Upper lobe of left lung (tissue), 6 donors: ENCODE results near the gene ITGB3. TPM values are rescaled to one million over a fixed set of nuclear protein-coding genes. Genes with fewer than 3 reads are reported as not detected.
A peak's percentile ranks its signal among the peaks of the same experiment; 100 is the strongest.

Experiments used
- ATAC-seq, 2 donors: fragments of 200-7000 bp; cut with Tn5 transposase; one replicate each; pipeline ENCODE4 v1.9.1; 2022; ENCODE audit warnings: mild to moderate bottlenecking in 2 of 2, moderate library complexity in 2 of 2; ENCODE audit not compliant: low FRiP score in 2 of 2
- DNase-seq, 2 donors: peaks; one replicate each; pipeline ENCODE4 v3.0.0-alpha.2; 2019 to 2020
- H3K27ac ChIP-seq, 4 donors: fragments of 200-600 bp; sonication (generic); one replicate each; pipeline ENCODE4 v1.5.1; 2016 to 2019
- H3K27me3 ChIP-seq, 4 donors: fragments of 200-600 bp; sonication (generic); one replicate each; pipeline ENCODE4 v1.5.1; 2017 to 2019
- H3K36me3 ChIP-seq, 4 donors: fragments of 200-600 bp; sonication (generic); one replicate each; pipeline ENCODE4 v1.5.1; 2016 to 2019
- H3K4me1 ChIP-seq, 4 donors: fragments of 200-600 bp; sonication (generic); one replicate each; pipeline ENCODE4 v1.5.1; 2018 to 2019
- H3K4me3 ChIP-seq, 4 donors: fragments of 200-600 bp; sonication (generic); one replicate each; pipeline ENCODE4 v1.5.1; 2017 to 2019; ENCODE audit warnings: mild to moderate bottlenecking in 2 of 4, moderate library complexity in 1 of 4
- H3K9me3 ChIP-seq, 4 donors: fragments of 200-600 bp; sonication (generic); one replicate each; pipeline ENCODE4 v1.5.1; 2018 to 2019
- CTCF ChIP-seq, 6 experiments: fragments of 450-650 bp in 4 of 6; fragments of 200-600 bp in 2 of 6; sonication (generic) in 2 of 6; IDR thresholded peaks; one replicate each; pipeline ENCODE4 v1.5.1; 2016 to 2019; ENCODE audit warnings: antibody characterized with exemption in 6 of 6
- EP300 ChIP-seq, 4 donors: sonication (generic); formaldehyde crosslinking; IDR thresholded peaks; one replicate each; pipeline ENCODE4 v1.5.1; 2017; ENCODE audit warnings: antibody characterized with exemption in 4 of 4, control low read depth in 2 of 4
- POLR2A ChIP-seq, 4 donors: fragments of 450-650 bp; IDR thresholded peaks; one replicate each; pipeline ENCODE4 v1.5.1; 2016 to 2017; ENCODE audit warnings: antibody characterized with exemption in 4 of 4, mild to moderate bottlenecking in 2 of 4
- POLR2AphosphoS5 ChIP-seq, 2 donors: sonication (generic); formaldehyde crosslinking; IDR thresholded peaks; one replicate each; pipeline ENCODE4 v1.5.1; 2017; ENCODE audit warnings: antibody characterized with exemption in 2 of 2
- WGBS, 2 donors: methylation state at CpG; one replicate each; pipeline ENCODE4 v1.1.5; 2017 to 2018; 5-methylcytosine and 5-hydroxymethylcytosine counted together
- total RNA-seq, 6 donors: library from RNA; depleted of rRNA in 4 of 6; stranded (reverse); fragments of >200 nt in 4 of 6; gene quantifications; one replicate each; pipeline versions ENCODE4 v1.1.0 to v1.2.1, GENCODE V29; 2016 to 2021
- donor health status: DM: no; HTN: no; CAD: no; lungs with moderate emphysema.
- donor health status: DM: no; HTN: yes; CAD: no; lungs with severe emphysema.

Gene ITGB3
- total RNA-seq, 6 donors from 2014 or later = 3.4 to 17.8 (median 9.8) TPM

- peaks cover 54 to 56% (median 54%) of the 10 kb centered on the region in 4 donors for H3K4me1 ChIP-seq
- no peak for TF ChIP-seq EP300 (IDR thresholded peaks at IDR 0.05)
- TF ChIP-seq POLR2AphosphoS5 (IDR thresholded peaks at IDR 0.05) = no peak
- H3K27ac ChIP-seq = peak overlapping the region; percentile 52 to 85 (median 82)
- ATAC-seq (no peak), DNase-seq (no peak)
- no peaks in the 10 kb centered on the region for H3K36me3 ChIP-seq
- H3K27me3 ChIP-seq = no peaks in the 10 kb centered on the region
- 89 to 96% methylated on average over 3 to 4 of the region's 4 CpGs for WGBS, 2 donors
- no peaks in the 10 kb centered on the region for H3K9me3 ChIP-seq
- no peak overlapping the region for H3K4me3 ChIP-seq
Observed at GRCh38 chr17:47278561-47278960, 24.9 kb downstream of the ITGB3 start.

- peak overlapping the region; percentile 52 to 85 (median 82) for H3K27ac ChIP-seq
- 26 to 32% methylated on average over 10 of the region's 10 CpGs for WGBS, 2 donors
Observed at GRCh38 chr17:47279062-47279801, 25.6 kb downstream of the ITGB3 start.

GRCh38 chr17:47280072-47280811 is 26.6 kb downstream of the ITGB3 start:
- H3K9me3 ChIP-seq = no peaks in the 10 kb centered on the region
- H3K4me3 ChIP-seq = no peak overlapping the region
- H3K36me3 ChIP-seq = no peaks in the 10 kb centered on the region
- peaks cover 51 to 53% (median 52%) of the 10 kb centered on the region in 4 donors for H3K4me1 ChIP-seq
- H3K27ac ChIP-seq = peak overlapping the region; percentile 52 to 85 (median 82)
- TF ChIP-seq POLR2A (IDR thresholded peaks at IDR 0.05) (no peak), EP300 (IDR thresholded peaks at IDR 0.05) (no peak), POLR2AphosphoS5 (IDR thresholded peaks at IDR 0.05) (no peak), CTCF (IDR thresholded peaks at IDR 0.05) (no peak)
- no peak for ATAC-seq
- WGBS, 2 donors = 87 to 96% methylated on average over 8 to 13 of the region's 14 CpGs
- no peaks in the 10 kb centered on the region for H3K27me3 ChIP-seq
- no peak for DNase-seq

More at GRCh38 chr17:47279062-47279801, 25.6 kb downstream of the ITGB3 start:
- no peaks in the 10 kb centered on the region for H3K9me3 ChIP-seq
- TF ChIP-seq CTCF (IDR thresholded peaks at IDR 0.05) = no peak
- peak; percentile 49 to 76 for TF ChIP-seq POLR2AphosphoS5 (IDR thresholded peaks at IDR 0.05)
- TF ChIP-seq POLR2A (IDR thresholded peaks at IDR 0.05) = peak in 2 of 4 donors; percentile 9 to 21
- peak in 2 of 4 donors; percentile 19 to 71 for TF ChIP-seq EP300 (IDR thresholded peaks at IDR 0.05)
- no peak overlapping the region for H3K4me3 ChIP-seq
- ATAC-seq (peak; percentile 81 to 88), DNase-seq (peak; percentile 33 to 78)
- peaks cover 54 to 56% (median 54%) of the 10 kb centered on the region in 4 donors for H3K4me1 ChIP-seq
- H3K36me3 ChIP-seq = no peaks in the 10 kb centered on the region
- H3K27me3 ChIP-seq = no peaks in the 10 kb centered on the region

GRCh38 chr17:47281216-47281615 is 27.6 kb downstream of the ITGB3 start:
- Histone ChIP-seq H3K27me3 (no peaks in the 10 kb centered on the region), H3K36me3 (no peaks in the 10 kb centered on the region), H3K4me3 (no peak overlapping the region), H3K4me1 (peaks cover 41 to 43% (median 43%) of the 10 kb centered on the region in 4 donors), H3K27ac (no peak overlapping the region), H3K9me3 (no peaks in the 10 kb centered on the region)
- TF ChIP-seq POLR2AphosphoS5 (IDR thresholded peaks at IDR 0.05) (no peak), CTCF (IDR thresholded peaks at IDR 0.05) (no peak), EP300 (IDR thresholded peaks at IDR 0.05) (no peak), POLR2A (IDR thresholded peaks at IDR 0.05) (no peak)
- DNase-seq (peak in 1 of 2 donors; percentile 42), ATAC-seq (no peak)
- WGBS, 2 donors = 76 to 77% methylated on average over 6 of the region's 6 CpGs

GRCh38 chr17:47285003-47285402 is 31.4 kb downstream of the ITGB3 start:
- H3K27me3 ChIP-seq = no peaks in the 10 kb centered on the region
- H3K36me3 ChIP-seq = no peaks in the 10 kb centered on the region
- no peak for TF ChIP-seq CTCF (IDR thresholded peaks at IDR 0.05)
- DNase-seq (no peak), ATAC-seq (no peak)
- no peak overlapping the region for H3K27ac ChIP-seq
- 89 to 91% methylated on average over 6 of the region's 6 CpGs for WGBS, 2 donors
- H3K9me3 ChIP-seq = no peaks in the 10 kb centered on the region
- no peak overlapping the region for H3K4me3 ChIP-seq
- peaks cover 3 to 9% (median 7%) of the 10 kb centered on the region in 4 donors for H3K4me1 ChIP-seq
